ENCODE measurements around the gene FUOM.

Gene FUOM, protein sequence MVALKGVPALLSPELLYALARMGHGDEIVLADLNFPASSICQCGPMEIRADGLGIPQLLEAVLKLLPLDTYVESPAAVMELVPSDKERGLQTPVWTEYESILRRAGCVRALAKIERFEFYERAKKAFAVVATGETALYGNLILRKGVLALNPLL

DNA sequence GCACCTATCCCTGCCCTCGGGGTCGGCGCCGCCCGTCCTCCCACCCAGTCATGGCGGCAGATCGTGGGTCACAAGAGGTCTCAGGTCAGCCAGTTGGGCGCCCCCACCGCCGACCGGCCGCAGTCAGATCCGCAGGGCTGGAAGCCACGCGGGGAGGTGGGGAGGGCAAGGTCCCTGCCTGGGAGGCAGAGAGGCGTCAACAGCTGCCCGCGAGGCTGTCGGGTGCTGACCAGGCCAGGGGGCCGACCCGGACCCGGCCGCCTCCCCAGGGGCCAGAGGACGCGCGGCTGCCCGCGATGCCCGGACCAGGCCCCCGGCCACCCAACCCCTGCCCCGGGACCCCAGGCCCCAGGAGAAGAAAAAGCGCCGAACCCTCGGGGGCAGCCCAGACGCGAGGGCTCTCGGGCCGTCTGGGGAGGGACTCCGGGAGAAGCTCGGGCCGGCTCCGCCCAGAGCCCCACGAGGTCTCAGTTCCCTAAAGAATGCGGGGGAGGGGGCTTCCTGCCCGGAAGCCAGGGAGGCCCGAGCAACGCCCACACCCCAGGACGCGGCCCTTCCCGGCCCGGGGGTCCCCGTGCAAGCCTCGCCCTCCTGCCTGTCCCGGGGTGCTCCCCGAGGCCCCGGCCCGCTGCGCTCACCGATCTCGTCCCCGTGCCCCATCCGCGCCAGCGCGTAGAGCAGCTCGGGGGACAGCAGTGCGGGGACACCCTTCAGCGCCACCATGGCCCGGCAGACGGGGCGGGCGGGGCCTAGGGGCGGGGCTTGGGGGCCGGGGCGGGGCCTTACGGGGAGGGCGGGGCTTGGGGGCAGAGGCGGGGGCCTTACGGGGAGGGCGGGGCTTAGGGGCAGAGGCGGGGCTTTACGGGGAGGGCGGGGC is at the start of gene FUOM:
TSS of gene FUOM (minus strand) at position 735 of the 877 bp plus-strand sequence. CDS start at position 723, 12 bp downstream.
- no peak for DNase-seq

DNA sequence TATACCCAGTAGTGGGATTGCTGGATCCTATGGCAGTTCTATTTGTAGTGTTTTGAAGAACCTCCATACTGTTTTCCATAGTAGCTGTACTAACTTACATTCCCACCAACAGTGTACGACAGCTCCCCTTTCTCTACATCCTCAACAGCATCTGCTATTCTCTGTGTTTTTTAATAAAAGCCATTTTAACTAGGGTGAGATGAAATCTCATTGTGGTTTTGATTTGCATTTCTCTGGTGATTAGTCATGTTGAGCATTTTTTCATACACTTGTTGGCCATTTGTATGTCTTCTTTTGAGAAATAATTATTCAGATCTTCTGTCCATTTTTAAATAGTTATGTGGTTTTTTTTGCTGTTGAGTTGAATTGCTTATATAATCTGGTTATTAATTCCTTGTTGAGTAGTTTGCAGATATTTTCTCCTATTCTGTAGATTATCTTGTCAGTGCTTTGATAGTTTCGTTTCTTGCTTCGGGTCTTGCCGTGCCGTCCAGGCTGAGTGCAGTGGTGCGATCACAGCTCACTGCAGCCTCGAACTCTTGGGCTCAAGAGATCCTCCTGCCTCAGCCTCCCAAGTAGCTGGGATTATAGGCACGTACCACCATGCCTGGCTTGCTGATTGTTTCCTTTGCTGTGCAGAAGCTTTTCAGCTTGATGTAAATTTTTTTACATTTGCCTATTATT is 48.2 kb upstream of the FUOM start:
- DNase-seq: no peak

- no peak for DNase-seq
Observed at GRCh38 chr10:133405272-133405671, 47.5 kb upstream of the FUOM start.

DNA sequence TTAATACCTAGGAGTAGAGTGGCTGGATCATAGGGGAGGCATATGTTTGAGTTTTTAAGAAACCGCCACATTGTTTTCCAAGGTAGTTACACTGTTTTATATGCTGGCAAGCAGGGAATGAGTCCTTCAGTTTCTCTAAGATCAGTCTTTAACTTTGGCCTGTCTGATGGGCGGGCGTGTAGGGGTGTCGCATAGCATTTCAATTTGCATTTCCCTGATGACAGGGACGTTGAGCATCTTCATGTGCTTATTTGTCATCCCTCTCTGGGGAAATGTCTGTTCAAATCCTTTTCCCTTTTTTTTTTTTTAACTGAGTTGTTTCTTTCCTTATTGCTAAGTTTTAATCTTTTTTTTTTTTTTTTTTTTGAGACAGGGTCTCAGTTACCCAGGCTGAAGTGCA is 46.0 kb upstream of the FUOM start:
- no peak for DNase-seq

DNA sequence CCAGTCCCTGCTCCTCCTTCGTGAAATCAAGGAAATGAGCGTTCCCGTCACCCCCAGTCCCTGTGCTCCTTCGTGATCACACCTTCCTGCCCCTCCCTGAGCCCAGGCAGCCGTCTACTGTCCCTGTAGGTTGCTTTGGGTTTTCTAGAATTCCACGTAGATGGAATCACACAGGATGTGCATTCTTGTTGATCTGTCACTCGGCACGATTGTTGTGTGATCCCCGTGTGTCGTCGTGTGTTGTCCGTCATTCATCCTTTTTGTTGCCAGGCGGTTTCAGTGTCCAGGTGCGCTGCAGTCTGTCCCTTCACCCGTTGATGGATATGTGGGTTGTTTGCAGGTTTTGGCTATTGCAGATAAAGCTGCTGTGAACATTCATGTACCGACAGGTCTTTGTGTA is 45.5 kb upstream of the FUOM start:
- DNase-seq: no peak

- no peak for DNase-seq
Observed at GRCh38 chr10:133401981-133402725, 44.3 kb upstream of the FUOM start.

DNA sequence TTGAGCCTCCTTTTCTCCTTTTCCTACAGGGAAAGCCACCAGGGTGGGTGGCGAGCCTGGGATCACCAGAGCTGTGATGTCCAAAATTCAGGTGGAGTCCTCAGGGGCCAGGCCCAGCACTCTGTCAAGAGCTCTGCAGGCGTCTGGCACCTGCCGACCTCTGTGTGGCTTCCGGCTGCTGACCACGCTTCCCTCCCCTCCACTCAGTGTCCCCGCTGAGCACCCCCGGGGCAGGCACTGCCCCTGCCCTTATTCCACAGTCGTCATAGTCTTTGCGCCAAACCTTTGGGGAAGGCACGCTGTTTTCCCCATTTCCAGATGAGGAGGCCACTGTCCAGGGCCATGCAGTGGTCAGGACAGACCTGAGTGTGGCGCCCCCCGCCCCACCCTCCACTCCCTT is 43.7 kb upstream of the FUOM start:
- DNase-seq: no peak

- no peak for DNase-seq
Observed at GRCh38 chr10:133400624-133401424, 43.0 kb upstream of the FUOM start.

GRCh38 chr10:133399123-133399601 is 41.3 kb upstream of the FUOM start:
- DNase-seq: no peak

GRCh38 chr10:133397938-133398337 is 40.1 kb upstream of the FUOM start:
- no peak for DNase-seq

- no peak for DNase-seq
Observed at GRCh38 chr10:133396035-133396624, 38.3 kb upstream of the FUOM start.

DNA sequence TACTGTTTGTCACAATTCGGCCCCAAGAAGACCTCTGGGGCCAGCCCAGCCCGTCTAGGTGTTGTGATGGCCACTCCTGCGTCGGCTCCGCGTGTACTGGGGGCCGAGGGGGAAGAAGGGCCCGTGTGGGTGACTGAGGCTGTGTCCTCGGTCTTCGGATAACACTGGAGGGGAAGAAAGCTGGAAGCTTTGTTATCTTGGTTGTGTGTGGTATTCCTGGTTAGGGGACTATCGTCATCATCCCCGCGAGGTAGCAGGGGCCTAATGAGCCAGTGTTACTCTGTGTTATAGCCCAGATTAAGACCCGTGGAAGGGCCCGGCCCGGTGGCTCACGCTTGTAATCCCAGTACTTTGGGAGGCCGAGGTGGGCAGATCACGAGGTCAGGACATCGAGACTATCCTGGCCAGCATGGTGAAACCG is 37.0 kb upstream of the FUOM start:
- DNase-seq: no peak

DNA sequence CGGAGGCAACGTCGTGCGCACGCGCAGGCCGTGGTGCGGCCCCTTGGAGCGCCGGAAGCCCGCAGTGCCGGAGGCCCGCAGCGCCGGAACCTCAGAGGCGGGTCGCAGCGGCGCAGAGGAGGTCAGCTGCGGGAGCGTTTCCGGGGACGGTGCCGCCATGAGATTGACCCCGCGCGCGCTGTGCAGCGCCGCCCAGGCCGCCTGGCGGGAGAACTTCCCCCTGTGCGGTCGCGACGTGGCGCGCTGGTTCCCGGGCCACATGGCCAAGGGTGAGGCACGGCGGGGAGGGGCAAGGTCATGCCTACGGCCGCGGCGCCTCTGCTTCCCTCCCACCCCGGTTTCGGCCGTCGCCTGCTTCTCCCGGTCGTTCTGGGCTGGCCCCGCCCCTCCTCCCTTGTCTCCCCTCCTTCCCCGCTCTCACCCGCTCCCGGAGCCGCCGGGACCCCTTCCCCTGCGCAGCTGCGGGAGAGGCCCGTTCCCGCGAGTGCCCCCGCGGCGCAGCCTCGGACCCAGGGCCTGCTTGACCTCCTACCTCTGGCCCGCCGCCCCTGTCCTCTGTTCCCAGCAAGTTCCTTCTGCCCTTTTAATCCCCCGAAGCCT is 36.3 kb upstream of the FUOM start, which contains the start of gene MTG1:
TSS of gene MTG1 (plus strand) at position 94 of the 600 bp plus-strand sequence. CDS start at position 158, 64 bp downstream.
- DNase-seq: peak; percentile 75

- no peak for DNase-seq
Observed at GRCh38 chr10:133393401-133394063, 35.7 kb upstream of the FUOM start.

DNA sequence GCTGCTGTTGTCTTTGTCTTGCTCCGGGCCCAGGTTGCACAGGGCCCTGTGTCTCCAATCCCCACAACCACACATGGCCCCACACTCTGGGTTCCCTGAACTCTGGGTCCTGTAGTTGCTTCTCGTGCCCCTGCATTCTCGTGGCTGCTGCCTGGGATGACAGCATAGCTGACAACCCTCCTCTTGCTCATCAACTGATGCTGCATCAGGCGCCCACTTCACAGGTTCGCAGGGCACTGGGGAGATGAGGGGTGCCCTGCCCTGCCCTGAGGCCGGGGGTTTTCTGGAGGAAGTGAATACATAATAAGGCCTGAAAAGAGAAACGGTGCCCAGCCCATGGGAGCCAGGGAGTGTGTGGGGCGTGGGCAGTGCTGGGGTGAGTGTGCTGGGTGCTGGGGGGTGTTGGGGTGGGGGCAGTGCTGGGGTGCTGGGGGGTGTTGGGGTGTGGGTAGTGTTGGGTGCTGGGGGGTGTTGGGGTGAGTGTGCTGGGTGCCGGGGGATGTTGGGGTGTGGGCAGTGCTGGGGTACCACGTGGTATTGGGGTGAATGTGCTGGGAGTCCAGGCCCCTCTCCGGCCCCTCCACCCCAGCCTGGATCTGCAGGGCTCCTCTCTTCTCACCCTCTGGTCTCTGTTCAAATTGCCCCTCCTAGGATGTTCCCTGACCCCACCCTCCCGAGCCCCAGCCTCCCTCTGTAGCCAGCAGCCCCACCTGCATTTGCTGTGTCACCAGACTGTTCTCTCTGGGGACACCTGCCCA is 34.1 kb upstream of the FUOM start:
- DNase-seq: no peak

DNA sequence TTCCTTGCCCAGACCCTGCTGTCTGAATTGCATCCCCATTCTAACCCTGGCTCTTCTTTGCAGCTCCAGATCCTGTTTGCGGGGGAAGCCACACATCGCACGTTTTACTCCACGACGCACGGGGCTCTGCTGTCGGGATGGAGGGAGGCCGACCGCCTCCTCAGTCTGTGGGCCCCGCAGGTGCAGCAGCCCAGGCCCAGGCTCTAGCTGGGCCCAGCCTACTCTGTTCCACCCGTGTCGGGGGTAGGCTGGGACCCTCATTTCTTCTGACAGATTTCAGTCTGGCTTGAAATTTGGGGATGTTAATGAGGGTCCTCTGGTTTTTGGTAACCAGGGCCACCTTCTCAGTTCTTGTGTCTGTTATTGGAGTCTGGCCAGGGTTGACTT is 33.4 kb upstream of the FUOM start:
- no peak for DNase-seq

- no peak for DNase-seq
Observed at GRCh38 chr10:133390597-133391248, 32.9 kb upstream of the FUOM start.

DNA sequence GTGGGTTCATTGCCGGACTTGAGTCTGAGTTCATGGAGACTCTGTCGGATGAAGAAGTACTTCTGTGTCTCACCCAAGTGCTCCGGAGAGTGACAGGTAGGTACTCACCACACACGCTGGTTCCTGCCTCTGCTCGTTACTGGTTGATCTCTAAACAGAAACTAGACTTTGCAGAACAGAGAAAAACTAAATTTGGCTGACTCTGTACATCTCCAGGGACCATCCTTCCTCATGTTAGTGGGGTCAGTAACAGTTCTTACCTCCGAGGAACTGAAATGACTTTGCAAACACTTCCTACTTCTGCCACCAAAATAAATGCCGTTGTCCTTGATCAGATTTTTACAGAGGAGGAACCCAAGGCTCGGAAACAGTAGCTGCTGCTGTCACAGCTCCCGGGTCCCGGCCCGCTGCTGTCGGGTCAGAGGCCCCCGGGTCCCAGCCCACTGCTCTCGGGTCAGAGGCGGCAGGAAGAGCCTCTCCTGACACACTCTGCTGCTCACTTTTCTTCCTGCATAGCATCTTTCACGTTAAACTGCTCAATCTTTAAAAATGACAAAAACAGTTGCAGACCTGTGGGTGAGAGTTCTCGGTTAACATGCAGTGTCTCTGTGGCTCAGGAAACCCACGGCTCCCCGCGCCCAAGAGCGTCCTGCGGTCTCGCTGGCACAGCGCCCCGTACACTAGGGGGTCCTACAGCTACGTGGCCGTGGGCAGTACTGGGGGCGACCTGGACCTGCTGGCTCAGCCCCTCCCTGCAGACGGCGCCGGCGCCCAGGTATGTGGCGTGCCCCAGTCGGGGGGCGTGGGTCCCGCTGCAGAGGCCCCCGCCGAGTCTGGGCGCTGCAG is 31.4 kb upstream of the FUOM start:
- no peak for DNase-seq
